GM21717 (cell line): ENCODE results near the gene JMJD1C.

Experiments
- ATAC-seq: cut with Tn5 transposase; IDR thresholded peaks from one replicate; pipeline ENCODE4 v1.9.1; 2021; ENCODE audit warnings: mild to moderate bottlenecking, moderate library complexity; ENCODE audit not compliant: unreplicated experiment

JMJD1C gene

DNA sequence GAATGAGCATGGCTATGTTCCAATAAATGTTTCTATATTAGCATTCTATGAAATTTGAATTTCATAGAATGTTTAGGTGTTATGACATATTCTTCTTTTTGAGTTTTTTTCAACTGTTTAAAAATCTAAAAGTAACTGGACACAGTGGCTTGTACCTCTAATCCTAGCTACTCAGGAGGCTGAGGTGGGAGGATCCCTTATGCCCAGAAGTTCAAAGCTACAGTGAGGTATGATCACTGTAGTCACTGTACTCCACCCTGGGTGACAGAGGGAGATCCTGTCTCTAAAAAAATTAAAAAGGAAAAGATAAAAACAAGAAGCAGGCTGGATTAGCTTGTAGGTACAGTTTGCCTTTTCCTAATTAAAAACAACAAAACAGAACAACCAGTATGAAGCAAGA is 237.5 kb downstream of the JMJD1C start:
- ATAC-seq, result no peak

DNA sequence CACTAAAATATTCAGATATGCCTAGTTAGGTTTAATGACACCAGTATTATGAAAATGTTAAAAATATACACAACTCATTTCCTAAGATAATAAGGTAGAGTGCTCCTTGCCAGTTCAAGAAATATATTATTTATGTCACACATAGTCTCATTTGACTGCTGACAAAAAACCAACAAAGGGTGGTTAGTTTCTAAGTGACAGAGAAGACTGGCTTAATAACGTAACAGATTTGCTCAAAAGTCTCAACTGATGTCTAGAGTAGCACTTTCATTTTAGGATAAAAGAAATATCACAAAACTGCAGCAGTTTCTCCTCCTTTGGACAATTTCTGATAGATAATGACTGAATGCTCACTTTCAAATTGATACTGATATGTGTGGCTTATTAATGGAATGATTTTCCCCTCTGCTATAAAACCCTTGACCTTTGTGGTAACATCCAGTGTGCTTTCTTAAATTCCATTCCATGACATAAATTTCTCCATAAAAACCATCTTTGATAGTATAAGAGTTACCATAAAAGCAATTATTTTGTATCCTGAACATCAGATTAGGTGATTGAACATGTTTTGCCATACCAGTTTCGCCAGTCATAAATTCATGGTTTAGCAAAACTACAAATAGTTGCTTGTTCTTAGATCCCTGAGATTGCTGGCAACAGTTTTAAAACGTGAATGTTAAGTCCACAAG is 238.4 kb downstream of the JMJD1C start:
- ATAC-seq, result peak; percentile 65

GRCh38 chr10:63224241-63224640 is 241.5 kb downstream of the JMJD1C start:
- no peak for ATAC-seq

- no peak for ATAC-seq
Measured at GRCh38 chr10:63221950-63222349, 243.8 kb downstream of the JMJD1C start.

GRCh38 chr10:63219749-63220148 is 246.0 kb downstream of the JMJD1C start:
- ATAC-seq, result no peak

GRCh38 chr10:63217120-63217605 is 248.6 kb downstream of the JMJD1C start:
- ATAC-seq, result peak; percentile 68

- ATAC-seq, result no peak
Measured at GRCh38 chr10:63214571-63214970, 251.2 kb downstream of the JMJD1C start.

DNA sequence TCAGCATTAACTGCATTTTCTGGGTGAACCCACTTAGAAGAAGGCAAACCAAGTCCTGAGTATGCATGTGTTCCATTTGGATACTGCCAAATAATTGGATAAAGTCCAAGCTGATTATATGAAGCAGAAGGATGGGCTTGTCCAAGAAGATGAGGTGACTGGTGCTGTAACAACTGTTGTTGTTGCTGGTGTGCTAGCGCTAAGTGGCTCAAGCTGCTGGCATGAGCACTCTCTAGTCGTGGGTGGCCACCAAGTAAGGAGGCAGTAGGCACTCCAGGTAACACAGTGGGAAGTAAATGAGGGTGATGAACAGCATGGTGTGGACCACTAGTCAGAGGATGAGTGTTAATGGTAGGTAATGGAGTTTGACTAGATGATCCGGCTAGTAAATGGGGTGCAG is 252.3 kb downstream of the JMJD1C start:
- no peak for ATAC-seq

DNA sequence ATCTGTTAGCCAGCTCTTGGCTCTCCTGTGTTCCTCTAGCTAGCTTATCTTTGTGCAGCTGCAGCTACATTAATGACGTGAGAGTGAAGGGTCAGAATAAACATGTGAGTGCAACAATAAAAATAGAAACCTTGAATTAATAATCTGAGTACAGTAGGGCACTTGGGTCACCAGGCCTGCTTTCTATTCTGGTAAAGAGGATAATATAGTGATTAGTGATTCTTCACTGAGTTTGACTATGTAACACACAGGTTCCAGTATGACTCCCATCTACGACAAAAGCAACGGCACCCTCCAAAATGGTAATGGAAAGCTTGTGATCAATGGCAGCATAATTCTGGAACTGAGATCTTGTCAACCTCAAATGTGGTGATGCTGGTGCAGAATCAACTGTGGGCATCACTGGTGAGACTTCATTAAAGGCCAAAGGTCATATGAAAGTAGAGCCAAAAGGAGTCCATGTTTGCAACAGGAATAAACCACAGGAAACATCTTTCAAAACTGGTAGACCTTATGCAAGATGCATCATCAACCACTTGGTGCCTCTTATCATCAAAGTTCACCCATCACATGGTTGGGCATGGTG is 255.1 kb downstream of the JMJD1C start:
- no peak for ATAC-seq

GRCh38 chr10:63209705-63210104 is 256.1 kb downstream of the JMJD1C start:
- no peak for ATAC-seq

GRCh38 chr10:63208986-63209385 is 256.8 kb downstream of the JMJD1C start:
- no peak for ATAC-seq

DNA sequence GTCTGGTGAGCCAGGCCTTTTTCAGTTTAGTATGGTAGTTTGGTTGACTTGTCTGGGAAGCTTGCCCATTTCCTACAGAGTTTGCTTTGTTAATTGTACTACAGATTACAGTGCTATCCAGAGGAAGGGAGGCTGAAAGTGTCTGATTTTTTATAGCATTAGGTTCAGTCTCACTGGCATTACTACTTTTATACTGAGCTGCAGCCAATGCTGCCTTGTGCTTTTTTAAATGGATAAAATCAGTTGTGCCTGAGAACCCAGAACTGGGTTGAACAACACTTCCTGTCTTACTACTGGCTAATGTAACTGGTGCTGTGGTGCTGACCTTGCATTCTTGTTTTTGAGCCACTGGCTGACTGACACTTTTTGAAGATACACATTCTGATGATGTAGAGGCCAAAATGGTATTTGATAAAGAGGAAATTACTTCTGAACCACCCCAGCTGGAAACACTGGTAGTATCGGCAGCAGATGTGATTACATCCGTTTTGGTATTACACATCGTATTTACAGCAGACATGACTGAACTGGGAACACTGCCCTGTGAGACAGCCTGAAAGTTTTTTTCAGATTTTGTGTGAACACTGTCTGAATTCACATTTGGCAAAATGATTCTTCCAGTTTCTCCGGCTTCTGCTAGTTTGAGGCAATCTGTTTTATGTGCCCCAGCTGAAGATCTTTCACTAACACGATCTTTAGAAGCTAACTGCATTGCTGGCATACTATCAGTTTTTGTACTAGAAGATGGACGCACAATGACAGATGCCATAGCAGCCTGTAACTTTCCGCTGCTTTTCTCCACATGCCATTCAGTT is 258.6 kb downstream of the JMJD1C start:
- peak; percentile 45 for ATAC-seq

DNA sequence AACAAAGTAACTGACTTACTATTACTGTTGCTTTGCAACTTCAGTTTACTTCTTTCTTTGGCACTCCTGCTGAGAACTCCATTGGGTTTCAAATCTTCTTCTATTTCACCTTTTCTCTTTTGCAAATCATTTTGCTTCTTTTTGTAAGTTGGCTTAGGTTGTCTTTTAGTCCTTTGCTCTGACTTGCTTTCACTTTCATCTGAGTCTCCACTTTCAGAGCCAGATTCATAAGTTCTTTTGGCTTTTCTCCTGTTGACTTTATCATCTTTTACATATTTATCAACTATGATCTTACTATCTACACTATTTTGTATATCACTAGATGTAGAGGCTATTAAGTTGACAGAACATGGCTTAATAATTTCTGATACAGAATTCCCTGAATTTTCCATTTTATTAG is 259.2 kb downstream of the JMJD1C start:
- ATAC-seq, result no peak

DNA sequence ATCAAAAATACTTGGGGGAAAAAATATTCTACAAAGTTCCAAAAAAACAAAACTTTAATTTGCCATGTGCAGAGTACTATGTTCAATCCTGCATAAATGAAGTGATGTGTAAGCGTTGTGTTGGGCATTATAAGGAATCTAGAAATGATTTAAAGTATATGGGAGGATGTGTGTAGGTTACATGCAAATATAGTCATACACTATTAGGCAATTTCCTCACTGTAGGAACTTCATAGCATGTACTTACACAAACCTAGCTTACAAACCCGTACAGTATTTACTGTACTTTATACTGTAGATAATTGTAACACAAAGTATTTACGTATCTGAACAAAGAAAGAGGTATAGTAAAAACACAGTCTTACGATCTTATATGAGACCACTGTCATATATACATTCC is 260.4 kb downstream of the JMJD1C start:
- ATAC-seq, result no peak

- peak; percentile 34 for ATAC-seq
Measured at GRCh38 chr10:63204667-63205391, 260.9 kb downstream of the JMJD1C start.

- ATAC-seq, result no peak
Measured at GRCh38 chr10:63201118-63201517, 264.7 kb downstream of the JMJD1C start.

GRCh38 chr10:63200431-63200830 is 265.3 kb downstream of the JMJD1C start:
- no peak for ATAC-seq

- ATAC-seq, result no peak
Measured at GRCh38 chr10:63199716-63200115, 266.1 kb downstream of the JMJD1C start.

DNA sequence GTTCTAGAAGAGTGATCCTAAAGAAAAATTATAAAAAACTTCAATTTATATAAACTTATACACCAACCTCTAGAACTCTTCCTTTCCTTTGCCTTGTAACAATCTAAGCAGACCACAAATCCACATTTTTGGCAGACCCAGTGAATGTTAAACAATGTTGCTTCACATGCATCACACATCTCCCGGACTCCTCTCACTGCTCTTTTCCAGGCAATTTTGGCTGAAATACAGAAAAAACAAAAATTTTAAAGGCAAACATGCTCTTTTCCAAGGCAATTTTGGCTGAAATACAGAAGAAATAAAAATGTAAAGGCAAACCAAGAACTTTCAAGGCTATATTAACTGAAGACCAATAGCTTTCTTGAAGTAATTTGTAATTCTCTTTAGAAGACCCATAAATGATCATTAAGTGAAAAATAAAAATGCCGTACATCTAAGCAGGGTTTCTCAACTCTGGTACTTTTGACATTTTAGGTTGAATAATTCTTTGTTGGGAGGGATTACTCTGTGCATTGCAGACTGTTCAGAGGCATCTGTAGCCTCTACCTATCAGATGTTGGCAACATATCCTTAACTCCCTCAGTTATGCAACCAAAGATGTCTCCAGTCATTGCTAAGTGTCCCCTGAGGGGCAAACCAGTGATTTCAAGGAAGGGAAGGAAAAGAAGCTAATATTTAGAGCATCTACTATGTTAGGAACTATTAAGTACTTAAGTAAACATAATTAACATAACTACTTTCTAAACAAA is 268.3 kb downstream of the JMJD1C start:
- no peak for ATAC-seq

DNA sequence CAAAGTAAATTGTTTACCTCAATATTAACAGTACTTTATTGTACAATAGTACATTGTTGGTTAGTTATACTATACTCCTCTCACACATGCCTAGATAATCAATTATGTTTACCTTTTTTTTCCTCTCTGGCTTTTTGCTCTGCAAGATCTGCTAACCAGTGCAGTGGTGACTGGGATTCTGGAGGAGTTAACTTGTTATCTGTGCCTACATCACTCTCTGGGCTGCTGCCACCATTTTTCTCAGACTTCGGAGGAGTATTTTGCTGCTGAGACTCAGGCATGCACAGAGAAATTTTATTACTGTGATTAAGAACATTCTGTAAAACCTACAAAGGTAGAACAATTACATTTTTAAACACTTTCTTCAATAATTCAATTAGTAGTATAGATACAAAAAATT is 273.0 kb downstream of the JMJD1C start:
- ATAC-seq, result no peak
